ENCODE data around the gene CD200.

DNA sequence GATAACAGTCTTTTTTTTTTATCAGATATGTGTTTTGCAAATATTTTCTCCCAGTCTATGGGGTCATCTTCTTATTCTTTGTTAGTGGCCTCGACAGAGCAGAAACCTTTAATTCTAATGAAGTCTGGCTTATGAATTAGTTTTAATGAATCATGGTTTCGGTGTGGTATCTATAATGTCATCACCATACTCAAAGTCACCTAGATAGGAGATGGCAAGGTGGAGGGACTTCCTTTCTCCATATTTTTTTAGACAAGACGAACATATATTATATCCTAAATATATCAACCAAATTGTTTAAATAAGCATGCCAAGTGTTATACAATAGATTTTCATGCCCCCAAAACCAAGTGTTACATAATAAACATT is 60.4 kb downstream of the CD200 start:
- TF ChIP-seq YY1 (IDR thresholded peaks at IDR 0.05; ENCODE audit: insufficient read depth, insufficient read length) (no peak), SUZ12 (IDR thresholded peaks at IDR 0.05; ENCODE audit: extremely low read depth, insufficient read depth, insufficient read length) (no peak), ZNF274 (IDR thresholded peaks at IDR 0.05; ENCODE audit: low read depth, low read length) (no peak)

All from NT2/D1 (cell line).